Vagina (tissue), 2 donors: Measurements from ENCODE around the gene KIF1A.

ENCODE experiments used
- CTCF ChIP-seq, 3 experiments: fragments of 450-650 bp in 2 of 3; fragments of 200-600 bp in 1 of 3; sonication (generic) in 1 of 3; IDR thresholded peaks; one replicate each; pipeline ENCODE4 v1.5.1; 2017 to 2019; ENCODE audit warnings: antibody characterized with exemption in 3 of 3, mild to moderate bottlenecking in 2 of 3, moderate library complexity in 2 of 3
- POLR2A ChIP-seq, 2 donors: fragments of 450-650 bp; IDR thresholded peaks; one replicate each; pipeline ENCODE4 v1.6.1; 2017; ENCODE audit warnings: antibody characterized with exemption in 2 of 2, mild to moderate bottlenecking in 2 of 2, moderate library complexity in 2 of 2
- POLR2AphosphoS5 ChIP-seq, 2 donors: sonication (generic); formaldehyde crosslinking; IDR thresholded peaks; one replicate each; pipeline ENCODE4 v1.9.0; 2017; ENCODE audit warnings: antibody characterized with exemption in 2 of 2, mild to moderate bottlenecking in 2 of 2, low read depth in 1 of 2; ENCODE audit not compliant: insufficient read depth in 1 of 2

- TF ChIP-seq POLR2A (IDR thresholded peaks at IDR 0.05), result no peak
- no peak for TF ChIP-seq CTCF (IDR thresholded peaks at IDR 0.05)
- TF ChIP-seq POLR2AphosphoS5 (IDR thresholded peaks at IDR 0.05; ENCODE audit: insufficient read depth in 1 of 2, low read depth in 1 of 2), result no peak
Measured at GRCh38 chr2:240719676-240720545, 100.1 kb downstream of the KIF1A start.
